Tibial nerve (tissue), 3 donors: ENCODE measurements around the gene OTOF.

ENCODE experiments used
- CTCF ChIP-seq, 5 experiments: fragments of 200-600 bp in 3 of 5; fragments of 450-650 bp in 2 of 5; sonication (generic) in 3 of 5; IDR thresholded peaks; one replicate each; pipeline ENCODE4 v1.5.1; 2016 to 2019; ENCODE audit warnings: antibody characterized with exemption in 5 of 5, mild to moderate bottlenecking in 3 of 5, moderate library complexity in 2 of 5
- POLR2A ChIP-seq, 2 donors: fragments of 450-650 bp; IDR thresholded peaks; one replicate each; pipeline ENCODE4 v1.6.1; 2017; ENCODE audit warnings: antibody characterized with exemption in 2 of 2, mild to moderate bottlenecking in 2 of 2, moderate library complexity in 2 of 2

GRCh38 chr2:26458365-26459042 lies 19.4 kb downstream of the OTOF start:
- TF ChIP-seq CTCF (IDR thresholded peaks at IDR 0.05), result no peak
- no peak for TF ChIP-seq POLR2A (IDR thresholded peaks at IDR 0.05)
